Measurements from ENCODE around the gene PTPRT.
A peak's percentile ranks its signal among the peaks of the same experiment; 100 is the strongest.

The PTPRT gene

GRCh38 chr20:43123180-43123579 is 66.5 kb downstream of the PTPRT start:
- no peak for DNase-seq

GRCh38 chr20:43119720-43120119 is 70.0 kb downstream of the PTPRT start:
- no peak for DNase-seq

- DNase-seq, result no peak
Observed at GRCh38 chr20:43102394-43102793, 87.3 kb downstream of the PTPRT start.

GRCh38 chr20:43096931-43097260 is 92.8 kb downstream of the PTPRT start:
- peak in 1 of 58 donors; percentile 20 for DNase-seq

GRCh38 chr20:43096126-43096930 is 93.4 kb downstream of the PTPRT start:
- peak in 55 of 58 donors; percentile 8 to 87 (median 66) for DNase-seq

- no peak for DNase-seq
Observed at GRCh38 chr20:43095034-43095433, 94.7 kb downstream of the PTPRT start.

- no peak for DNase-seq
Observed at GRCh38 chr20:43092386-43093088, 97.2 kb downstream of the PTPRT start.

- no peak for DNase-seq
Observed at GRCh38 chr20:43068482-43068881, 121.2 kb downstream of the PTPRT start.

GRCh38 chr20:43066125-43066524 is 123.6 kb downstream of the PTPRT start:
- no peak for DNase-seq

GRCh38 chr20:43065299-43065698 is 124.4 kb downstream of the PTPRT start:
- DNase-seq, result no peak

- DNase-seq, result no peak
Observed at GRCh38 chr20:43058077-43058476, 131.6 kb downstream of the PTPRT start.

GRCh38 chr20:43057317-43057716 is 132.4 kb downstream of the PTPRT start:
- no peak for DNase-seq

- no peak for DNase-seq
Observed at GRCh38 chr20:43055181-43055884, 134.4 kb downstream of the PTPRT start.

- DNase-seq, result no peak
Observed at GRCh38 chr20:43052532-43052931, 137.2 kb downstream of the PTPRT start.

GRCh38 chr20:43046966-43047365 is 142.7 kb downstream of the PTPRT start:
- DNase-seq, result no peak

GRCh38 chr20:43043887-43044286 is 145.8 kb downstream of the PTPRT start:
- no peak for DNase-seq

- DNase-seq, result no peak
Observed at GRCh38 chr20:43040427-43040826, 149.3 kb downstream of the PTPRT start.

- DNase-seq, result no peak
Observed at GRCh38 chr20:43037605-43038309, 151.9 kb downstream of the PTPRT start.

- DNase-seq, result no peak
Observed at GRCh38 chr20:43034981-43035724, 154.6 kb downstream of the PTPRT start.

GRCh38 chr20:43032459-43032858 is 157.2 kb downstream of the PTPRT start:
- no peak for DNase-seq

GRCh38 chr20:43029176-43029575 is 160.5 kb downstream of the PTPRT start:
- DNase-seq, result no peak

Data from anterior cingulate cortex (tissue), 58 donors.